Measurements from ENCODE around the gene TMEFF2.

DNA sequence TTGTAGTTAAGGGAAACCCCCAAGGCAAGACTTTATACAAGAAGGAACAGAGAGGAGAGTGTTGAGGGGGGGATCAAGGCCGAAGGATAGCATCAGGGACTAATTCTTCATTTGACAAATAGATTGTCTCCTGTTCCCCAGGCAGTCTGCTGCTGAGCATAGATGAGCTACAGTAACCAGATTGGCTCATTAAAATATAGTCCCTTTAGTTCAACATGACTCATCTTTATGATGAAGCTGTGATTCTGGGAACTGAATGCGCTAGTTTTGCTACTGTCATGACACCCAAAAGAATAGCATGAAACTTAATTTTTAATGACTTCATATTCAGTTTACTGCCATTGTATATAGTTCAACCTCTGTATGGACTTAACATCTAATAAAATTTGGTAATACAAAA is 35.5 kb downstream of the TMEFF2 start:
- TF ChIP-seq, protein P1, sequence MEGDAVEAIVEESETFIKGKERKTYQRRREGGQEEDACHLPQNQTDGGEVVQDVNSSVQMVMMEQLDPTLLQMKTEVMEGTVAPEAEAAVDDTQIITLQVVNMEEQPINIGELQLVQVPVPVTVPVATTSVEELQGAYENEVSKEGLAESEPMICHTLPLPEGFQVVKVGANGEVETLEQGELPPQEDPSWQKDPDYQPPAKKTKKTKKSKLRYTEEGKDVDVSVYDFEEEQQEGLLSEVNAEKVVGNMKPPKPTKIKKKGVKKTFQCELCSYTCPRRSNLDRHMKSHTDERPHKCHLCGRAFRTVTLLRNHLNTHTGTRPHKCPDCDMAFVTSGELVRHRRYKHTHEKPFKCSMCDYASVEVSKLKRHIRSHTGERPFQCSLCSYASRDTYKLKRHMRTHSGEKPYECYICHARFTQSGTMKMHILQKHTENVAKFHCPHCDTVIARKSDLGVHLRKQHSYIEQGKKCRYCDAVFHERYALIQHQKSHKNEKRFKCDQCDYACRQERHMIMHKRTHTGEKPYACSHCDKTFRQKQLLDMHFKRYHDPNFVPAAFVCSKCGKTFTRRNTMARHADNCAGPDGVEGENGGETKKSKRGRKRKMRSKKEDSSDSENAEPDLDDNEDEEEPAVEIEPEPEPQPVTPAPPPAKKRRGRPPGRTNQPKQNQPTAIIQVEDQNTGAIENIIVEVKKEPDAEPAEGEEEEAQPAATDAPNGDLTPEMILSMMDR (IDR thresholded peaks at IDR 0.05), result no peak
- no peak for TF ChIP-seq POLR2A (IDR thresholded peaks at IDR 0.05)
